GM19043 (cell line): ENCODE data around the gene SLC49A4.

ENCODE experiments used
- ATAC-seq: cut with Tn5 transposase; IDR thresholded peaks from one replicate; pipeline ENCODE4 v1.9.1; 2021; ENCODE audit warnings: low read depth; ENCODE audit not compliant: unreplicated experiment

Gene SLC49A4

DNA sequence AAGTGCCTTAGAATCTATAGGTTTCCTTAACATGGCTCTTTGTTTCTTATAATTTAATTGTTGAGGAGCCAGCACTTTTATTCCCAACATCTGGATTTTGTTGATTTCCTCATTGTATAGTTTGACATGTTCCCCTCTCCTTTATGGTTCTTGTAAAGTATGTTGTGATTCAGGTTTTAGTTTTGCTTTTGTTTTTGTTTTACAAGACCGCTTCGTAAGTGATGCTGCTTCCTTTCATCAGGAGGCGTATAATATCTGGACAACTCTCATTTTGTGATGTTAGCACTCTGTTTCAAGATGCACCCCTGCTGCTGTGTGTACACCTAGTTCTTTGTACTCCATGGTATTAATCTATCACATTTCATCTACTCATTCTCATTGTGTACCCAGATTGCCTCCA is 48.7 kb downstream of the SLC49A4 start:
- ATAC-seq: no peak

- no peak for ATAC-seq
Observed at GRCh38 chr3:122857019-122857418, 62.1 kb downstream of the SLC49A4 start.

GRCh38 chr3:122858373-122858772 is 63.5 kb downstream of the SLC49A4 start:
- ATAC-seq: no peak

GRCh38 chr3:122859021-122859805 is 64.3 kb downstream of the SLC49A4 start:
- no peak for ATAC-seq

DNA sequence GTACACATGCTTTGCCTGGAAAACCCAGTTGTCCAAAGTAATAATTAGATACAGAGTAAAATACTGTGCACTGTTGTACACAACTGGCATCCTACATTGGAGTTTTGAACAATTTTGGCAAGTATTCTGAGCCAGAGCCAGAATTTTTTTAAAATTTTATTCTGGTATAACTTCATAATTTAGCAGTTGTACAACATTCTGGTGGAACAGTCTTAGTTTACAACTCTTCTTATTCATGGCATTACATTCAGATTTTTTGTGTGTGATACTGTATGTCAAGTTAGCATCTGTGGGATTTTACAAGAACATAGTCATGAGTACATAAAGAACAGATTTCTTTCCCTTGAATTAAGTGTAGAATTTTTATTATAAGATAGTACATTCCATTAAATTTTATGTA is 67.5 kb downstream of the SLC49A4 start:
- no peak for ATAC-seq

DNA sequence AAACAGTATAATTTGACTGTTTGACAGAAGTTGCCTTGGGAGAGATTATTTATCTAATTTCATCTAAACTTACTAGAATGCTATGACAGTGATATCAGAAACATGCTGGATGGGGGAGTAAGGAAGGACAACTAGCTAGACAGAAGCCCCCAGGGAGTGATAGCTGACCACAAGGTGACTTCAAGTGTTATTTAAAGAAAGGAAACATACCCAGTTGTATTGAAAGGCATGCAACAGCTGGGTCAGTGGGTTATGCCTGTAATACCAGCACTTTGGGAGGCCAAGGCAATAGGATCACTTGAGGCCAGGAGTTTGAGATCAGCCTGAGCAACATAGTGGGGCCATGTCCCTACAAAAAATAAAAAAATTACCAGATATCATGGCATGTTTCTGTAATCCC is 69.6 kb downstream of the SLC49A4 start:
- no peak for ATAC-seq

- no peak for ATAC-seq
Observed at GRCh38 chr3:122868322-122868721, 73.5 kb downstream of the SLC49A4 start.

- ATAC-seq: no peak
Observed at GRCh38 chr3:122873741-122874515, 79.1 kb downstream of the SLC49A4 start.

DNA sequence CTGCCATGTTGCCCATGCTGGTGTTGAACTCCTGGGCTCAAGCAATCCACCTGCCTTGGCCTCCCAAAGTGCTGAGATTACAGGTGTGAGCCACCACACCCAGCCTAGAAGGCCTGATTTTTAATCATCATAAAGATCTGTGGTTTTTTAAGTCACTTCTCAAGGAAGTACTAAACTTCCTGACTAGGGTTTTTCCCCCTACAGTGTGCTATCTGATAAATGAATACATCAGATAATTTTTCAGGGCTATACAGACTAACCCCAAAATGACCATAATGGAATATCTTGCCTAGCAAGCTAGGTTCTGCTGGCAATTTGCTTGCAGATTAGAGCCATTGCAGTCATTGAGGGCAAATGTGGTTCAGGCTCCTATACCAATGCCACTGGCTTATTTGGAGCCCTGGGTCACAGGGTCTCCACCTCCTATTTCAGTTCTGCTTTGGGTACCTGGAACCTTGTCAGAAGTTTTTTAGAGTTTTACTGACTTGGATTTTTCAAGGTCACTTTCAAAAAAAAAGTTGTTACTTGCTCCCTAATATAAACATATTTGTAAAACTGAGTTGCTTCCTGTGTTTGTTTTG is 80.8 kb downstream of the SLC49A4 start:
- no peak for ATAC-seq

DNA sequence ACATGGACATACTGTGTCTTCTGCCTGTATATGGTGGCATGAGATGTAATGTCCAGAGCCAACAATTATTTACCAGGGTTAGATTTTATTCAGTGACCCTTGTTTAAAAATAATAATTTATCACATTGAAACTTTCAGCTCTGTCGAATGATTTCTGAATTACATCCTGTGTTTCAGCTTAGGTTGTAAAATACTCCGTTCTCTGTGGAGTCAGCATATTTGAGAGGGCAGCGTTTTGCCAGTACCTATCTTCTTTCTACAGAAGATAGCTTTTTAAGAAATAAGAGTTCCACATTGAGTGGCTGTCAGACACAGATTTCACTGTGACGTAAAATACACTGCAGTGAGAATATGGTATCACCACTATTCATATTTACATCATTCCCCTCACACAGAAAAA is 85.3 kb downstream of the SLC49A4 start:
- ATAC-seq: no peak

DNA sequence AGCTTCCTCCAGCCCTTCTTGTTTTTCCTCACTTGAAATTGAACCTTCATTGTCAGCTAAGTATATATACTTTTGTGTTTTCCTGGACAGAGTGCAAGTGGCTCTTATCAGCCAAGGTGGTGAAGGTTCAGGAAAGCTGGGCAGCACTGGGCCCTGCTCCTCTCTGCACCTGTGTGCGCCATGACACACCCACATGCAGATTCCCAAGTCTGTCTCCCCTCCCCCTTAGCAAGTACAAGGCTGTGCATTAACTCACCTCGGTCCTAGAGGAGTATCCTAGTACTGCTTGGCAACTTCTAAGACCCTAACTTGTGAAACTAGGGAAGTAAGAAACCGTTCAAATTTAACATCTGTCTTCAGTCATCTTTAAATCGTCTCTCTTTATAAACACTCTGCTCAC is 85.8 kb downstream of the SLC49A4 start:
- ATAC-seq: no peak

GRCh38 chr3:122882361-122882947 is 87.6 kb downstream of the SLC49A4 start:
- no peak for ATAC-seq

GRCh38 chr3:122886251-122886650 is 91.4 kb downstream of the SLC49A4 start:
- no peak for ATAC-seq

- ATAC-seq: no peak
Observed at GRCh38 chr3:122886946-122887345, 92.1 kb downstream of the SLC49A4 start.

- peak; percentile 58 for ATAC-seq
Observed at GRCh38 chr3:122890077-122890719, 95.3 kb downstream of the SLC49A4 start.

DNA sequence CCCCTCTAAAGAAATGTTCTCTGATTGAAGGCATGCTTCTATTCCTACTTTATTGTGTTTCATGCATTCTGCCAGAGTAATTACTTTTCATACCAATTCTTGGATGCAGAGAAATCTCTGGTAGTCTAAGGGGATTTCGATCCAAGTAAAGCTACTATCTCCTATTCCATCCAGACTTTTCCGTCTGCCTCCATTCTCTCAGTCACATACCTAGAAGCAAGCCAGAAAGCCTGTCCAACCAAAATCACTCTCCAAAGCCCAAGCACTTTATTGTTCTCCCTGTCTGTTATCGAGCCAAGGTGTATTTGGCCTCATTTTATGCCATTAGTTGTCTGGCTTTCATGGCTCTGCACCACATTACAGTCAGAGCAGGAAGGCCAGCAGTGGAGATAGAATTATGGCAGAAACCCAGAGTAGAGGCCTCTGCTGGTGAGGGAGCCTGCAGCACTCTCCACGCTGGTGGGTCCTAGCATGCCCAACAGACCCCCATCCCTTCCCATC is 95.9 kb downstream of the SLC49A4 start:
- no peak for ATAC-seq

DNA sequence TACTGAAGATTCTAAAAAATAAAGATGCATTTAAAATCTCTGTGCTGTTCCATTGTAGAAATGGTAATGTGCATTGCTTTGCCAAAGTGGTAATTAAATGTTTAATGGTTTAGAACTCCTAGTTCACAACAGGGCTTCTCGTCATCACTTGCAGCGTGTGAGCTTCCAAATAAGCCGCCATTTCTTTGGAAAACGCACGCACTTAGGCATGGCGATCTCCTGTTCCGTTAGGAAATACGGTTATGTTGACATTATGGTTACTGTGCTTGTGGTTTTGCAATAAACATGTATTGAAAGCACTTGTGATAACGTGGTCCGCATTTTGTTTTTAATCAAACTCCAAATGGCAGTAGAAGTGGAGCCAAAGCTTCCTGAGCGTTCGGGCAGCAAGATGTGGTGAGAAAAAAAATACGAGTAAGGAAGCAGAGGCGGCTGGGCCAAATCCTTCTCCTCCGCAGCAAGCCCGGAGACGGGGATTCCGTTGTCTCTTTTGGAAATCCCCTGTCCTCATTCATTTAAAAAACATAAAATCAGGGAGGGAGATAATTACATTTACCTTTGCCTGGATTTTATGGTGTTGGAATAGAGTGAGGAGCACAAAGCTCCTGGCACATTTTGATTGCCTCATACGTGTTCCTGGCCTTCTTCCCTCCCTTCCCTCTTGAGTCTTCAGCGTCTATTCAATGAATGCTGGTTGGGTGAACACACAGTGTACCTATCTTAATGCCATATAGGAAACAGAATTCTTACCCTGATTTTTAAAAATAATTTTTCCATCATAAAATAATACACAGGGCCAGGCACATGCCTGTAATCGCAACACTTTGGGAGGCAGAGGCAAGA is 97.5 kb downstream of the SLC49A4 start:
- no peak for ATAC-seq

GRCh38 chr3:122893282-122893681 is 98.4 kb downstream of the SLC49A4 start:
- no peak for ATAC-seq

GRCh38 chr3:122893754-122894668 is 99.1 kb downstream of the SLC49A4 start:
- ATAC-seq: no peak
